Measurements from ENCODE around the gene DLGAP1. TPM values are rescaled to one million over a fixed set of nuclear protein-coding genes. Genes with fewer than 3 reads are reported as not detected.

Gene DLGAP1
- total RNA-seq, 3 donors from 2014 or later, result 0.96 to 17.6 (median 5.2) TPM

GRCh38 chr18:3619222-3619621, 835.9 kb downstream of the DLGAP1 start:
- Histone ChIP-seq H3K4me1 (peaks cover 0 to 7% of the 10 kb centered on the region in 2 donors), H3K9me3 (no peaks in the 10 kb centered on the region), H3K27me3 (no peaks in the 10 kb centered on the region), H3K27ac (no peak overlapping the region), H3K4me3 (no peak overlapping the region), H3K36me3 (no peaks in the 10 kb centered on the region)
- no peak for DNase-seq (ENCODE audit: low spot score in 2 of 2)
- TF ChIP-seq POLR2AphosphoS5 (IDR thresholded peaks at IDR 0.05), result no peak
- TF ChIP-seq CTCF (IDR thresholded peaks at IDR 0.05), result no peak
- TF ChIP-seq POLR2A (IDR thresholded peaks at IDR 0.05), result no peak
- intact Hi-C loops (cut with DNase I; ENCODE audit: low total_unique reads), result no loop called here

GRCh38 chr18:3616744-3617143, 838.4 kb downstream of the DLGAP1 start:
- Histone ChIP-seq H3K36me3 (no peaks in the 10 kb centered on the region), H3K27me3 (no peaks in the 10 kb centered on the region), H3K27ac (no peak overlapping the region), H3K4me1 (no peaks in the 10 kb centered on the region), H3K9me3 (no peaks in the 10 kb centered on the region), H3K4me3 (no peak overlapping the region)
- TF ChIP-seq POLR2AphosphoS5 (IDR thresholded peaks at IDR 0.05), result no peak
- TF ChIP-seq POLR2A (IDR thresholded peaks at IDR 0.05), result no peak
- TF ChIP-seq CTCF (IDR thresholded peaks at IDR 0.05), result no peak
- intact Hi-C loops (cut with DNase I; ENCODE audit: low total_unique reads), result no loop called here
- DNase-seq (ENCODE audit: low spot score in 2 of 2), result no peak

- Histone ChIP-seq H3K9me3 (no peaks in the 10 kb centered on the region), H3K27ac (no peak overlapping the region), H3K4me1 (no peaks in the 10 kb centered on the region), H3K36me3 (no peaks in the 10 kb centered on the region), H3K4me3 (no peak overlapping the region), H3K27me3 (no peaks in the 10 kb centered on the region)
- TF ChIP-seq CTCF (IDR thresholded peaks at IDR 0.05) (no peak), POLR2AphosphoS5 (IDR thresholded peaks at IDR 0.05) (no peak), POLR2A (IDR thresholded peaks at IDR 0.05) (no peak)
- intact Hi-C loops (cut with DNase I; ENCODE audit: low total_unique reads), result no loop called here
- no peak for DNase-seq (ENCODE audit: low spot score in 2 of 2)
These were observed 839.0 kb downstream of the DLGAP1 start for GRCh38 chr18:3616142-3616541.

- TF ChIP-seq POLR2A (IDR thresholded peaks at IDR 0.05) (no peak), POLR2AphosphoS5 (IDR thresholded peaks at IDR 0.05) (no peak), CTCF (IDR thresholded peaks at IDR 0.05) (no peak)
- intact Hi-C loops (cut with DNase I; ENCODE audit: low total_unique reads), result no loop called here
- no peaks in the 10 kb centered on the region for H3K4me1 ChIP-seq
- no peaks in the 10 kb centered on the region for H3K9me3 ChIP-seq
- no peaks in the 10 kb centered on the region for H3K27me3 ChIP-seq
- DNase-seq (ENCODE audit: low spot score in 2 of 2), result no peak
- H3K4me3 ChIP-seq, result no peak overlapping the region
- no peak overlapping the region for H3K27ac ChIP-seq
- H3K36me3 ChIP-seq, result no peaks in the 10 kb centered on the region
These were observed 839.6 kb downstream of the DLGAP1 start for GRCh38 chr18:3615374-3615985.

- no peak for DNase-seq (ENCODE audit: low spot score in 2 of 2)
- TF ChIP-seq POLR2AphosphoS5 (IDR thresholded peaks at IDR 0.05), result no peak
- no peak for TF ChIP-seq POLR2A (IDR thresholded peaks at IDR 0.05)
- no peak for TF ChIP-seq CTCF (IDR thresholded peaks at IDR 0.05)
These were observed 842.8 kb downstream of the DLGAP1 start for GRCh38 chr18:3612315-3612714.

More at GRCh38 chr18:3612315-3612714, 842.8 kb downstream of the DLGAP1 start:
- no peaks in the 10 kb centered on the region for H3K9me3 ChIP-seq
- intact Hi-C loops (cut with DNase I; ENCODE audit: low total_unique reads), result no loop called here
- H3K4me1 ChIP-seq, result no peaks in the 10 kb centered on the region
- H3K4me3 ChIP-seq, result no peak overlapping the region
- no peak overlapping the region for H3K27ac ChIP-seq
- H3K27me3 ChIP-seq, result no peaks in the 10 kb centered on the region
- no peaks in the 10 kb centered on the region for H3K36me3 ChIP-seq

Data from breast epithelium (tissue), 4 donors.